ENCODE data around the gene ORM1. TPM values are rescaled to one million over a fixed set of nuclear protein-coding genes. Genes with fewer than 3 reads are reported as not detected.

ORM1 gene
- total RNA-seq, 1 donor from 2014 or later = not detected

DNA sequence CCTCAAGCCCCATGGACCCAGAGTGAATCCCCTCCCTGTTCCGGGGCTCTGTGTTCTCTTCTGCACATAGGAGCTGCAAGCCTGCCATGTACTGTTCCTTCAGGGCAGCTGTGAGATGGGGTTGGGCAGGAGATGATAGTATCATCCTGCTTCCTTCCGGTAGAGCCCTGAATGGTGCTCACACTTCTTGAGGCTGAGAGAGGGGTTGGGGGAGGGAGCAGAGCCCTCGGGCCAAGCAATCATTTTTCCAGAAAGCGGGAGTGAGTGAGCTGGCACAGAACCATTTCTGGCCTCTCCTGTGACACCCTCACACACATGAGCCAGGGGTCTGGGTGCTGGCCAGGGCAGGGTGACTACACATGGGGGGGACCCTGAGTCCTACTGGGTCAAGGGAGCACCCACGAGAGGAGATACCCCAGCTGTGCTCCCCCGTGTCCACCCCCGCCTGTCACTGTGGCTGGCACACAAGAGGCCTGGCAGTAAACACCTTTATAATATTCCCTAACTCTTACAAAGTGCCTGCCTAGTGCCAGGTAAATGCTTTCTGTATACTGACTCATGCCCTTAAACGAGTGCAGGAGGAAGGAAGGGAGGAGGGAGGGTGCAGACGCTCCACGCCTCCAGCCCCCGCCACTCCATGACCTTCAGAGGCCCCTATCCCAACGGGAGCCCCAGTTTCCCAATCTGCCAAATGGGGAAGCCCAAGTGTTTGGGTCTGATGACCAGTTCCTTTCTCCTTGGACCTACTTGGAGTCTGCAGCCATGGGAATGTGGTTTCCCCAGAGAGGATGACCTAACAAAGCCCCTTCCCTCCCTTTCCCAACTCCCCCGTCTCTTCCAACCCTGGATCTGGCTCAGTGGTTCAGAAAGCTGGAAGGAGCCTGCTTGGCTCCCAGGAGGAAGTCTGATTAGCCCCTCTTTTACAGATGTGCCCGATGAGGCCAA lies 49.3 kb downstream of the ORM1 start:
- no peaks in the 10 kb centered on the region for H3K27me3 ChIP-seq (ENCODE audit: low read depth)
- TF ChIP-seq, protein P1, sequence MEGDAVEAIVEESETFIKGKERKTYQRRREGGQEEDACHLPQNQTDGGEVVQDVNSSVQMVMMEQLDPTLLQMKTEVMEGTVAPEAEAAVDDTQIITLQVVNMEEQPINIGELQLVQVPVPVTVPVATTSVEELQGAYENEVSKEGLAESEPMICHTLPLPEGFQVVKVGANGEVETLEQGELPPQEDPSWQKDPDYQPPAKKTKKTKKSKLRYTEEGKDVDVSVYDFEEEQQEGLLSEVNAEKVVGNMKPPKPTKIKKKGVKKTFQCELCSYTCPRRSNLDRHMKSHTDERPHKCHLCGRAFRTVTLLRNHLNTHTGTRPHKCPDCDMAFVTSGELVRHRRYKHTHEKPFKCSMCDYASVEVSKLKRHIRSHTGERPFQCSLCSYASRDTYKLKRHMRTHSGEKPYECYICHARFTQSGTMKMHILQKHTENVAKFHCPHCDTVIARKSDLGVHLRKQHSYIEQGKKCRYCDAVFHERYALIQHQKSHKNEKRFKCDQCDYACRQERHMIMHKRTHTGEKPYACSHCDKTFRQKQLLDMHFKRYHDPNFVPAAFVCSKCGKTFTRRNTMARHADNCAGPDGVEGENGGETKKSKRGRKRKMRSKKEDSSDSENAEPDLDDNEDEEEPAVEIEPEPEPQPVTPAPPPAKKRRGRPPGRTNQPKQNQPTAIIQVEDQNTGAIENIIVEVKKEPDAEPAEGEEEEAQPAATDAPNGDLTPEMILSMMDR (IDR thresholded peaks at IDR 0.05; ENCODE audit: borderline replicate concordance) = no peak
- DNase-seq = no peak
- intact Hi-C loops (cut with micrococcal nuclease) = no loop called here
- H3K4me3 ChIP-seq = no peak overlapping the region
- no peaks in the 10 kb centered on the region for H3K9me3 ChIP-seq (replicated peaks)
- peaks cover 34% of the 10 kb centered on the region for H3K36me3 ChIP-seq
- peak overlapping the region; percentile 46 for H3K27ac ChIP-seq (replicated peaks)
- peaks cover 23% of the 10 kb centered on the region for H3K4me1 ChIP-seq

DNA sequence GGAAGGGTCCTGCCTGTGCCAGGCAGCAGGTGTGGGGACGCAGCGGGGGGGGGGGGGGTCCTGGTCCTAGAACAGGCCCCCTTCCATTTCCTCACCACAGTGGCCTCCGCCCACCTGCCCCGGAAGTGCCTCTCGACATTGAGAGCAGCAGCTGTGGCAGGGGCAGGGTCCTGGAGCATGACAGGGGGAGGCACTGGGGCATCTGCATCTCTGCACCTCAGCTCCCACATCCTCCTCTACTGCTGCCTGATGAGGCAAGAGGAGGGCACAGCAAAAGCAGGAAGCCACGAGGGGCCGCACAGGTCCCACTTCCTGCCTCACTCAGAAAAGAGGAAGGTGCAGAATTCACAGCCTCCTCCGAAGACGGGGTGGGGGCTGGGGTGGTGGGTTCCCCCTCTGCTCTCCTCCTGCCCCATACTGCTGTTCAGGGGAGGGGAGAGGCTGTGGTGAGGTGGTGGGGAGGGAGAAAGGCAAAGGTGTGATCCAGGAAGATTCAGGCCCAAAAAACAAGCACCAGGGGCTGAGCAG lies 50.1 kb downstream of the ORM1 start:
- no peaks in the 10 kb centered on the region for H3K9me3 ChIP-seq (replicated peaks)
- intact Hi-C loops (cut with micrococcal nuclease) = no loop called here
- TF ChIP-seq, protein P1 (IDR thresholded peaks at IDR 0.05; ENCODE audit: borderline replicate concordance) = no peak
- H3K4me1 ChIP-seq = peaks cover 23% of the 10 kb centered on the region
- peak overlapping the region; percentile 46 for H3K27ac ChIP-seq (replicated peaks)
- H3K27me3 ChIP-seq (ENCODE audit: low read depth) = no peaks in the 10 kb centered on the region
- DNase-seq = peak; percentile 62
- H3K36me3 ChIP-seq = peaks cover 32% of the 10 kb centered on the region
- no peak overlapping the region for H3K4me3 ChIP-seq

DNA sequence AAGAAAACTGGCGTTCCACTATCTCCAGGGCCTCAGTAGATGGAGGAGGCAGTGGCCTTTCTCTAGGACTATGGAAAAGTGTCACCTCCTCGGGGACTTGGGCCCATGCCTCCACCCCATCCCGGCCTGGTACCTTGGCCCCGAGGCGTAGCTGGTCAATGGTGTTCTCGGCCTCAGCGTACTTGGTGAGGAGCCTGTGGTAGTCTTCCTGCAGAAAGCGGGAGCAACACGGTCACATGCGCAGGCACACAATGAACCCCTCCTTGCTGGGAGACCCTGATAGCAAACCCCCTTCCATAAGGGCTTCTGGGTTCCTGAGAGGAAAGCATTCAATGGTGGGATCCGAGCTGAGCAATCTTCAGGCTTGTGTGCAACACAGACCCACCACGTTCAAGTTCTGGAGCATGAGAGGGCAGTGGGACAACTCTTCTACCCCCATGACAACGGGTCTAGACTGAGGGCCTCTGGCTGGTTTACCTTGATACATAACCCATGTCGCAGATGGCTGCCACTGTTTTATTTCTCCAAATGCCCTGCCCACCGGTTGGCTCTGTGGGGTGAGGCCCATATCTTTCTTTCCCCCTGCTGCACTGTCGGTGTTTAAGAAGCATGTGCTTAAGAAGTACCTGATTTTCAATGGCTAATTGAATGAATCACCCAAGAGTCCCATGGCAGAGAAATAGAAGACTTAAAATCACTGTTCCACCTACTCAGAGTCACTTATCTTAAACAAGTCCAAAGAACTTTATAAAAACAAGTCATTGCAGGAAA lies 51.2 kb downstream of the ORM1 start:
- no peaks in the 10 kb centered on the region for H3K9me3 ChIP-seq (replicated peaks)
- peaks cover 21% of the 10 kb centered on the region for H3K4me1 ChIP-seq
- TF ChIP-seq, protein P1 (IDR thresholded peaks at IDR 0.05; ENCODE audit: borderline replicate concordance) = no peak
- H3K27me3 ChIP-seq (ENCODE audit: low read depth) = no peaks in the 10 kb centered on the region
- DNase-seq = no peak
- intact Hi-C loops (cut with micrococcal nuclease) = no loop called here
- peaks cover 32% of the 10 kb centered on the region for H3K36me3 ChIP-seq
- no peak overlapping the region for H3K27ac ChIP-seq (replicated peaks)
- H3K4me3 ChIP-seq = no peak overlapping the region

DNA sequence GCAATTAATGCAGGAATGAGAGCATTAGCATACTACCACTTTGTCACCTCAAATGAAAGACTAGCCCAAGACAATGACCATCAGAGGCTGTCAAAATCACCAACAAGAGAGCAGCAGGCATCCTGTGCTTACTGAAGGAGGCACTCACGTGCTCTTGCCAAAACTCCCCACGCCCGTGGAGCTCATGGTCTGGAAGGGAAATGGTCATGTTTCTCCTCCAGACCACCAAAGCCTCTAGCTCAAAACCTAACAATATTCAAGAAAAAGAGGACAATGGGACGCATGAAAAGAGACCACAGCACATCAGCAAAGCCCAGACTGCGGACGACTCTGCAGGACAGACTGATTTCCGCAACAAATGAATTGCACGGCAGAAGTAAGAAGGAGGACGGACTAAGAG lies 52.0 kb downstream of the ORM1 start:
- TF ChIP-seq, protein P1 (IDR thresholded peaks at IDR 0.05; ENCODE audit: borderline replicate concordance) = no peak
- Histone ChIP-seq H3K4me1 (peaks cover 19% of the 10 kb centered on the region), H3K36me3 (peaks cover 35% of the 10 kb centered on the region), H3K9me3 (replicated peaks) (no peaks in the 10 kb centered on the region), H3K27ac (replicated peaks) (no peak overlapping the region), H3K27me3 (ENCODE audit: low read depth) (no peaks in the 10 kb centered on the region), H3K4me3 (no peak overlapping the region)
- intact Hi-C loops (cut with micrococcal nuclease) = no loop called here
- no peak for DNase-seq

DNA sequence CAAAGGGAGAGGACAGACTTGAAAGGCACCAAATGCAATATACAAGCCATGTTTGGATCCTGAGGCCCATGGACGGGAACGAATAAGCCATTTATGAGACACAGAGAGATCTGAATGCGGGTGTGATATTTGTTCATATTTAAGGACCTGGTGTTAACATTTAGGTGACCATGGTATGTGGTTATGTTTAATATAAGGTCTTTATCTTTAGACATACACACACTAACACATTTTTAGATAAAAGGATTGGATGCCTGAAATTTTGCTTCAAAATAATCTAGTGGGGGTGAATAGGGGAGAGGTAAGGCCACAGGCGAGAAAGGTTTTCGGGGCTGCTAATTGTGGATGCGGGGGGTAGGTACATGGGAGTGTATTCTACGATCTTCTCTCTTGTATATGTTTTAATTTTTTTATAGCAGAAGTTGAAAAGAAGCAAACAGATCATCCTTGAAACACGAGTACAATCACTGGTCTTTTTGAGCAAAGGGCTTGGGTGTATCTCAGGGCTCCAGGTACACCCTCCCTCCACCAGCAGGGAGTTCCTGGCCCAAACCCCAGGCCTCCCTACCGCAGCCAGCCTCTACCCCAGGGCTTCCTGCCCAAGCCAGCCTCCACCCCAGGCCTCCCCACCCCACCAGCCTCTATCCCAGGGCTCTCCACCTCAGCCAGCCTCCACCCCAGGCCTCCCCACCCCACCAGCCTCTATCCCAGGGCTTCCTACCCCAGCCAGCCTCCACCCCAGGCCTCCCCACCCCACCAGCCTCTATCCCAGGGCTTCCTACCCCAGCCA lies 52.7 kb downstream of the ORM1 start:
- Histone ChIP-seq H3K27ac (replicated peaks) (no peak overlapping the region), H3K27me3 (ENCODE audit: low read depth) (no peaks in the 10 kb centered on the region), H3K9me3 (replicated peaks) (no peaks in the 10 kb centered on the region), H3K4me1 (peaks cover 19% of the 10 kb centered on the region), H3K4me3 (no peak overlapping the region), H3K36me3 (peaks cover 41% of the 10 kb centered on the region)
- intact Hi-C loops (cut with micrococcal nuclease) = no loop called here
- DNase-seq = no peak
- TF ChIP-seq, protein P1 (IDR thresholded peaks at IDR 0.05; ENCODE audit: borderline replicate concordance) = no peak

Measured in left ventricle myocardium inferior (tissue), 1 donor.